ENCODE results near the gene HDHD5.
"Not testable (repeated sequence)": the region's sequence is repeated elsewhere in the genome, so short reads cannot be mapped to it uniquely, and the experiment has no call there.

The HDHD5 gene

DNA sequence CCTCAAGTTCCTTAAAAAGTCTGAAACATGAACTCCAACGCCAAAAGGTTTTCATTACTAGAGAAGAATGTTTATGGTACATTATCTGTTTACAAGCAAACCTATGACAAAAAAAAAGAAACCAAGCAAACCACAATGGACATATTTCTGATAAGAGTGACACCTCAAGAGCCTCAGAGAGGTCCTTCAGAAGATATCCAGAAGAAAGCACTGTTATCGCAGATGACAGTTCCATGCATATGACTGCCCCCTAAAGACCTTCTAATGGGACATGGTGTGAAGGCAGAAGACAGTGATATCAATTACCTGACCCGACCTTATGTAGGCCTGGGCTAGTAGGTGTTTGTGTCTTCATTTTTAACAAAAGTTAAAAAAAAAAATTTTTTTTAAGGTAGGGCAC is 3.1 kb downstream of the HDHD5 start:
- no peak for DNase-seq

DNA sequence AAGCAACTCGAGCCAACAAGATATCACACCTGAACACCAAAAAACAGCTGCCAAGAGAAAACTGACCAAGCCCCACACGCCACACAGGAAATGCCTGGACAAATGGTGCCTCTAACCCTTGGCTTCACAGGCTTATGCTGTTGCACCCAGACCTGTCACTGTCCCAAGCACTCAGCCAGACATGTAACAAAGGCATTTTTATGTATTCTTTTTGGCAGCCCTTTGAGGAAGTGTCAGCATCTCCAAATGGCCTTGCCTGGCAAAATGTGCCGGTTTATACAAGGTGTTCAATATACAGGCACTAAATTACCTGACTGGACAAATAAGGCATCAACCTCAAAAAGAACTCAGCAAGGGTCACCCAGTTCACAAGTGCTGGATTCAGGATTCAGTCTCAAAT is 6.1 kb downstream of the HDHD5 start:
- DNase-seq, result no peak

DNA sequence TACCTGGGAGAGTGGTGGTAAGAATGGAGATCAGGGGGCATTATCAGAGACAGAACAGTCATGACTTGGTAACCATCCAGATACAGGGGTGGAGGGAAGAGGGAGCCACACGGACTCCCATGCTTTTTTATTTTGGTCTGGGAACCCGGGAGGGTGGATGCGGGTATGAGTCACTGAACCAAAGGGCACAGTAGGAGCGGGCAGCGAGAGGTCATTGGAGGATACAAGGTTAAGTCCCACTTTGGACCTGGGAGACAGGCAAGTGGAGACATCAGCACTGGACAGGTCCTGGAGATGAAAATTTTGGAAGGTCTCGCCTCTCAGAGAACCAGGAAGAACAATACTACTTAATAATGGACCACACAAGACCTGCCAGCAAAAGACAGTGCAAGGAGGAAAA is 6.7 kb downstream of the HDHD5 start:
- no peak for DNase-seq

DNA sequence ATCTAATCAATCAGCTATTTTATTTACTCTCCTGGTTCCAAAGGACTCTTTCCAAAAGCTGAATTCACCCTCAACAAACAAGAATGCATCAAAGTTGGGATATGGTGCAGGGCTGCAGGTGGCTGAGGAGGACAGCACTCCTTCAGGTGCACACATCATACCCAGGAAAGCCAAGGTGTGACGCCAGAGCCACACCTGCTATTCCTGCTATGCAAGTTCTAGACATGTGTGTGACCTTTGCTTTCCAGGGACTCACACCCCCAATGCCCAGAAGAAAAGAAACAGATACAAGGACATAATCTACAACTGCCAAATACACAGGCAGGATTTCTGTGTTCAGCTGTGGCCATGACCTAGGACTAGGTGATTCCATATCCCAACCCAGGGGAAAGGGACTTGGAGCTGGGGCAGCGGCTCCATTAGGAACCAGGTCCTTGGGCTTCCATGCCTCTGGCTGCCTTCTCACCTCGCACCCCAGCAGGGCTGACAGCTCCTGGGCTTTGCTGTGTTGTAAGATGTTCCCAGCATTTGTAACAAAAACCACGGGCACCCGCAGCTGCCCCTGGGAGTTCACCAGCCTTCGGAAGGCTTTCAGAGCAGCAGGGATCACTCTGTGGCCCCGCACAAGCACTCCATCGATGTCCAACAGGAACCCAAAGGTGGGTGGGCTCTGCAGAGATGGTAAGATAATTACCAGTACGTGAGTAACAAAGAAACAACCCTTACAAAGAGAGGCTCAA is 9.8 kb downstream of the HDHD5 start:
- DNase-seq, result no peak

DNA sequence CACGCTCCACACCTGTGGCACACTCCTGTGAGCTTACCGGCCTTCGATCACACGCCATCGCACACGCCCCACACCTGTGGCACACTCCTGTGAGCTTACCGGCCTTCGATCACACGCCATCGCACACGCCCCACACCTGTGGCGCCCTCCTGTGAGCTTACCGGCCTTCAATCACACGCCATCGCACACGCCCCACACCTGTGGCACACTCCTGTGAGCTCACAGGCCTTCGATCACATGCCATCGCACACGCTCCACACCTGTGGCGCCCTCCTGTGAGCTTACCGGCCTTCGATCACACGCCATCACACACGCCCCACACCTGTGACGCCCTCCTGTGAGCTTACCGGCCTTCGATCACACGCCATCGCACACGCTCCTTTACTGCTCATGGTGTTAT is 11.6 kb downstream of the HDHD5 start:
- DNase-seq, result not testable (repeated sequence)

DNA sequence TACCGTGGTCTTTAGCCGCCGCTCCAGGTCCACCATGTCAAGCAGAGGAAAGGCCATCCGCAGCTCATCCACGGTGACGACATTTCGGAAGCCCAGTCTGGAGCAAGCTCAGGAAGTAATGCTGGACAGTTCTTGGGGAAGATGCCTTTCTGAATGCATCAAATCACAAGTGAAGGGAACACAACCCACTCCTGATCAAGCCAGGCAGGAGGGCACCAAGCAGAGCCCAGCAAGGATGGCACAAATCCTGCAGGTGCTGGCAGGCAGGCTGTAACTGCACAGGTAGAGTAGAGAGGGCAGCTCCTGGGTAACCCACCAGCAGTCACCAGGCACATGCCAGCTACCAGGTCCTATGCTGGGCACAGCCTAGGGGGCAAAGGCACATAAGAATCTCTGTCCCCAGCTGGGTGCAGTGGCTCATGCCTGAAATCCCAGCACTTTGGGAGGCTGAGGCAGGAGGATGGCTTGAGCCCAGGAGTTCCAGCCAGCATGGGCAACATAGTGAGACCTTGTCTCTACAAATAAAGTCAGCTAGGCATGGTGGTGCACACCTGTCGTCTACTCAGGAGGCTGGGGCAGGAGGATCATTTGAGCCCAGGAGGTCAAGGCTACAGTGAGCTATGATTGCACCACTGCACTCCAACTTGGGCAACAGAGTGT is 13.9 kb downstream of the HDHD5 start:
- no peak for DNase-seq

DNA sequence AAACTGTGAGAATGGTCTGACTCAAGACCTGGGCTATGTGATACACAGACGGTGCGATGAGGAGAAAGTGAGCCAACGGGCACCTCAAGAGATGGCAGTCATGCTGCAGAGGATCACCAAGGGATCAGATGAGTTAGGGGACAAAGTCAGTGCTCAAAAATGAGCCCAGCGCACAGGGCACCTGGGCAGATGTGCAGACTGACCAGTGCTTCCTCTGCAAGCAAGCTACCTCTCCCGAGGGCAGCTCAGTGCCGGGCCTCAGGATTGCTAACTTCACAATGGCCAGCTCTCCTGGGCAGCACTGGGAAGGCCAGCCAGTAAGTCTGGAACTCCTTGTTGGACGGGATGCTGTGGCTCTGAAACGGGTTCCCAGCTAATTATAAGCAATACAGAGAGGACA is 15.3 kb downstream of the HDHD5 start:
- DNase-seq, result no peak

DNA sequence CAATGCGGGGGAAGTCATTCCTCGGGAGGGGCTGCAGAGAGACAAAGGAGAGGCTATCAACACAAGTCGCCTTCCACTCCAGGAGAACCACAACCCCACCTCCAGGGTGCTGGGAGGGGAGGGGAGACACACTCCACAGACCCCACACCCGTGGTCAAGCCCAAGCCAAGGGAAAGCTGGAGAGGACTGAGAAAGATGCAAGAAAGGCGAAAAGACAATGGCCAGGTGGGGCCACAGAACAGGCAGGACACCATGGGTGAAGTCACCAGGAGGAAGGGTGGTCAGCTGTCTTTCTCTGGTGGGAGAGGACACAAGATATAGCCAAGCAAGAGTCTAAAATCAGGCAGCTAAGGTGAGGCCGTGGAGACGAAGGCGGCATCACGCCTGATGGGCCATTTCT is 16.0 kb downstream of the HDHD5 start:
- DNase-seq, result no peak

DNA sequence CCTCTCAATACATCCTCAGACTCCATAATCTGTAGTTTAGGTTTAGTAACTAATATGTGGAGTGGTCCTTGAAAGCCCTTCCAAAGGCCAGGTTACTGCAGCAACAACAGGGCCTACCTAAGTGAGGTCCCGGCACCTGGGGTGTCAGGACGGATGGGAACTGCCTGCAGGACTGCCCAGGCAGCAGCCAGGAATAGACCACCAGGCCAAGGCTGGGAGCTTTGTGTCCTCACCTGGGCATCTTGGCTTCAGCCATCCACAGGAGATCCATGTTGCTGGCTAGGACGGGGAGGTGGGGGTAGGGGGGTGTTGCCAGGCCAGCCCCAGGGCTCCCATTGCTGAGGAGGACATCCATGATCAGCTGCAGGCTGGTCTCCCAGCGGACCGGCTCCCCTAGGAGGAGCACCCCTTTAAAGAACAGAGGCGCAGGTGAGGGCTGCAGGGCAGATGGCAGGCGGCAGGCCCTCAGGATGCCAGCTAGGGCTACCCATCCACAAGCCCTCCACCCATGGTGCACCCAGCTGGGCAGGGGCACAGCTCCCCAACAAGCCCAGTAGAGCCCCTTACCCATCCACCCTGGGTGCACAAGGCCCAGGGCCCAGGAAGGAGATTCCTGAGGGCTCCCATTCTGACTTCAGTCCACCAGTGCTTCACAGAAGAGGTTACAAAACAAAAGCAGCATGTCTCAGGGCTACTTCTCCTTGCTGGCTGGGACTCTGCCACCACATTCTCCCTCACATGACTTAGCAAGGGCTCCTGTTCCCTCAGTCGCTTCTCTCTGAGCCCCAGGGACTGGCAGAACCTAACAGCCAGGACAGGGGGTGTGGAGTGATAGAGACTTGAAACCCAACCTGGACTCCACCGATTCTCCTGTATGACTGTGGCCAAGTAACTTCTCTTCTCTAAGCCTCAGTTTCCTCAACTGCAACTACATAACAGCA is 18.0 kb downstream of the HDHD5 start:
- no peak for DNase-seq

DNA sequence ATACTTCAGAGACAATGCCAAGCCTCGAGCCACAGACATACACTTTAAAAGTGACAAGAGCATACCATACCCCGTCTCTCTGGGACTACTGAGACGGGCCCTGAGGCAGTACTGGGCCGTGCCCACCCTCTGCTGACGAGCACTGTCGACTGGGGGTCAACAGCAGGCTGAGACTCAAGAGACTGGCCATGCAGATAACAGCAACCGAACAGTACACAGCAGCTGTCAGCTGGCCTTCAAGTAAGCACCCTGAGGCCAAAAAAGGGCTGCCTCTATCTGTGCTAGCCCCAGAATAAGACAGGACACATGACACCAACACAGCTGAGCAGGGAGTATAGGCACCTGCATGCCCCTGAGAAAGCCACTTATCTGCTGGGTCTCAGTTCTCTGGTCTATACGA is 19.1 kb downstream of the HDHD5 start:
- no peak for DNase-seq

DNA sequence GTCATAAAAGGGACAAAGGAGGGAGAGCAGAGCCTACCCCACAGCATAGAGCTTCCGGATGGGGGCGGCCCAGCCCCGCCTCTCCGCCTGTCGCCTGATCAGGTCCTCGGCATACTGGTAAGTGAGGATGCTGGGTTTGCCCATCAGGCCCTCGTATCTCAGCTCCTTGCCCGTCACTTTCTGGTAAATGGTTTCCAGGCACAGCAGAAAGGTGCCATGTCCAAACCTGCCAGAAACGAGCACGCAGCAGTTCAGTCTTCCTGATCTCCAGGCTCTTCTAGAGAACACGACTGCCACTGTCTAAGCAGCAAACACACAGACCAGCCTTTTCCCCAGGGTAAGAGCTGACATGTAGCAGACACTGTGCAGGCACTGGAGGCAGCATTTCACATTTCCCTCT is 20.6 kb downstream of the HDHD5 start:
- no peak for DNase-seq

DNA sequence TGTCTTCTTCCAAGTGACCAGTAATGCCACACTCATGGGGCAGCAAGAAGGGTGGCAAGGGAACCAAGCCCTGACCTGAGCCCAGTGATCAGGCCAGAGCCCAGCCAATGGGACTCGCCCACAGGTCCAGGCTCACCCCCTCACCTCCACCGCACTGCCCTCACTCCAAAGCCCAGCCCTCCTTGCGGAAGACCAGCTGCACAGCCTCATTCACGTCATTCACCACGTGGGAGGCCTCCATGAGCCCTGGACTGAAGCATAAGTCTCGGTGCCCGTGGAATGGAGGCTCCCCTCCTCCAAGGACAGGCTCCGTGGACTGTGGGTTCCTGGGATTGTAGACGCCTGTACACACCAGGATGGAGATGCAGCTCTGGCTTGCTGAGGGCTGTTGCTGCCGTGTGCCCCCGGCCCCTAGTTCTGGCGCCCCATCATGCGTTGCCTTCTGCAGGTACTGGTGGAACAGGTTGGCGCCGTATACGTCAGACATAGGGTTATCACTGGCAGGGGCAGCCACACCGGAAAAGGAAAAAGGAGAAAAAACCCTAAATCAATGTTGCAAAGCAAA is 21.1 kb downstream of the HDHD5 start:
- DNase-seq, result no peak

DNA sequence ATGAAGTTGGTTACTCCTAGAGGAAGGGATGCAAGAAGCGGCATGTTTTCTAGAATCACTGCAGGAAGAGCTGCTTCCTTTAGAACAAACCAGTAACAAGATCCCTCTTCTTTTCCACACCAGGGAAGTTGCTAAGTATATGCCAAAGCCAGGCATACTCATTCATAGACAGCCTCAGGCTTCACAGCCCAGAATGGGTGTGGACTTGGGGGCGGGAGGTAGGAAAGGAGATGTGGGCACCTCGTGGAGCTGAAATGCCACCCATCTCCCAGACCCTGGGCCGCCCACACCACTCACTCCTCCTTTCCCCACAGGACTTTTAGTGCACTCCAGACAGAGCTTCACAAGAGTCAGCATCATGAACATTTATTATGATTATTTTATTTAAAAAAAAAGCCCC is 21.9 kb downstream of the HDHD5 start:
- DNase-seq, result no peak

DNA sequence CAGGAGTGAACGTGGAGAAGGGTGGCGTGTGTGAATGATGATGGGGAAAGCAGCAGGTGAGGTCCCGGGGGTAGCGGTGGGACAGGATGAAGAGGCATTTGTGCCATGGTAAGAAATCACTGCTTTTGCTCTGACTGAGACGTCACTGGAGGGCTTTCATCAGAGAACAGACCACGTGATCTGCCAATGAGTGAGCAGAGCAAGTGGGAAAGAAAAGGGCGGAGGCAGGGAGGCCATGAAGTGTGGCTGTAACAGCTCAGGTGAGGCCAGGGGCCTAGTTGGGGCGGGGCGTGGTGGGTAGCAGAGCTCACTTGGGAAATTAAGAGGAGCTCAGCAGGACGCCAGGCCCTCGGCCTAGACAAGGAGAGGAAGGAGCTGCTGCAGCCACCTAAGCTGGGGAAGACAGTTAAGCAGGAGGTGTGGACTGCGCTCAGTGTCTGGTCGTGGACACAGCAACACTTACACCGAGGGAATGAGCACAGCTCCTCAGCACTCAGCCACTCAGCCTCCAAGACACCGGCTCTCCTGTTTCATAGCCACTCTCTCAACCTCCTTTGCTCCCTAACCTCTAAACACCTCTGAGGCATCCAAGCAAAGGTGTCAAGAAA is 23.8 kb downstream of the HDHD5 start:
- DNase-seq, result no peak

DNA sequence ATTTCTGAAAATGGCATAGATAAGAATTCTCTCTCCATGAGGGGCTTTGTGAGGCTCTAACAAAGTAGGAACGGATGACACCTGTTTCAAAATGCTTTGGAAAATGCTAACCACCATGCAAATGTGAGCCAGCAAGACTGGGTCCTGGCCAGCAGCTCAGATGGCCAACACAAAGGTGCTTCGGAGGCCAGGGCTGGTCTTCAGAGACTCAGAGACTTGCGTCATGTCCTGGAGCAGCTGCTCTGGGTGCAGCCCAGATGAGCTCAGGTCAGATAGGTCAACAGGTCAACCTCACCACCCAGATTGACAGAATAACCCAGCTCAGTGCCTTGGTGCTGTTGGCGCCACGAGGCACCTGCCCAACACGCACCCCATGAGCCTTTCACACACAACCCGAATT is 25.9 kb downstream of the HDHD5 start:
- DNase-seq, result no peak

DNA sequence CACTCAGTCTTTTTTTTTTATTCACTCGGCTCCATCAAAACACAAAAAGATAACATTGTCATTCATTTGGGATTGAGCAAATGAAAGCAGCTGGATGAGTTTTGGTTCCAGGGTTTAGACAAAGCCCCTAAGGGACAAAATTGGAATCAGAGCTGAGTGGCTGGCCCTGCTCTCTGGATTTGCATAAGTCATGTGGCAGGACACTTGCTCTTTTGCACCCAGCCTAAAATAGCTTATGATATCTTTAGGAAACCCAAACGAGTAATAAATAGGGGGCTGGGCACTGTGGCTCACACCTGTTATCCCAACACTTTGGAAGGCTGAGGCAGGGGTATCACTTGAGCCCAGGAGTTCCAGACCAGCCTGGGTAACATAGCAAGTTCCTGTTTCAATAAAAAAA is 27.0 kb downstream of the HDHD5 start:
- DNase-seq, result no peak

DNA sequence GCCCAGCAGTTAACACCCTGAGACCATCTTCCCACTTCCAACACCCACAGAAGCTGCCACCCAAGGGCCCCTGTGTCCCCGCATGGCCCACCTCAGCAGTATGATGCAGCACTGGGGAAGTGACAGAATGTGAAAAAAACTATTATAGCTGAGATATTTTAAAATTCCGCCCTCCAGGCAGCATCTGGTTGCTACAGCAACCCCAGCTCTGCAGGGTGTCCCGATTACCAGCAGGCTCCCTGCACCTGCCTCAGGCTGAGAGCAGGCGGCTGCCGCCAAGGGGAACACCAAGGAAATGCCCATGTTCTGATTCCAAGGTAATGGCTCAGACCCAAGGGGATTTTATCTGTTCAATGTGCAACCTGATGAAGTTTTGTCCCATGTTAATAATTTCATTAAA is 27.4 kb downstream of the HDHD5 start:
- no peak for DNase-seq

DNA sequence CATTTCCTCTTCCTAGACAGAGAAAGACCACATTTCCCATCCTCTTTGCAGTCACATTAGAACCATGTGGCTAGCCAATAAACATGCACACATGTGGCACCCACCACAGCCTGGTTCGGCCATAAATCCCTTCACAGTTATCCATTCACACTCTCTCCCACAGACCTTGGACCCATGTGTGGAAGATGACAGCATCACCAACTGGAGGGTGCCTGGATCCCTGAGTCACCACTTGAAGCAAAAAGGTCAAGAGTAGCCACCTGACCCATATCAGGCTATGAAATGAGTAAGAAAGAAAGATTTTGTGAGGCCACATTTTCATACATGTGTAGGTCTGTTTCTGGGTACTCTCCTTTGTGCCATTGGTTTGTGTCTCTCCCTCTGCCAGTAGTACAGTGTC is 28.9 kb downstream of the HDHD5 start:
- DNase-seq, result no peak

DNA sequence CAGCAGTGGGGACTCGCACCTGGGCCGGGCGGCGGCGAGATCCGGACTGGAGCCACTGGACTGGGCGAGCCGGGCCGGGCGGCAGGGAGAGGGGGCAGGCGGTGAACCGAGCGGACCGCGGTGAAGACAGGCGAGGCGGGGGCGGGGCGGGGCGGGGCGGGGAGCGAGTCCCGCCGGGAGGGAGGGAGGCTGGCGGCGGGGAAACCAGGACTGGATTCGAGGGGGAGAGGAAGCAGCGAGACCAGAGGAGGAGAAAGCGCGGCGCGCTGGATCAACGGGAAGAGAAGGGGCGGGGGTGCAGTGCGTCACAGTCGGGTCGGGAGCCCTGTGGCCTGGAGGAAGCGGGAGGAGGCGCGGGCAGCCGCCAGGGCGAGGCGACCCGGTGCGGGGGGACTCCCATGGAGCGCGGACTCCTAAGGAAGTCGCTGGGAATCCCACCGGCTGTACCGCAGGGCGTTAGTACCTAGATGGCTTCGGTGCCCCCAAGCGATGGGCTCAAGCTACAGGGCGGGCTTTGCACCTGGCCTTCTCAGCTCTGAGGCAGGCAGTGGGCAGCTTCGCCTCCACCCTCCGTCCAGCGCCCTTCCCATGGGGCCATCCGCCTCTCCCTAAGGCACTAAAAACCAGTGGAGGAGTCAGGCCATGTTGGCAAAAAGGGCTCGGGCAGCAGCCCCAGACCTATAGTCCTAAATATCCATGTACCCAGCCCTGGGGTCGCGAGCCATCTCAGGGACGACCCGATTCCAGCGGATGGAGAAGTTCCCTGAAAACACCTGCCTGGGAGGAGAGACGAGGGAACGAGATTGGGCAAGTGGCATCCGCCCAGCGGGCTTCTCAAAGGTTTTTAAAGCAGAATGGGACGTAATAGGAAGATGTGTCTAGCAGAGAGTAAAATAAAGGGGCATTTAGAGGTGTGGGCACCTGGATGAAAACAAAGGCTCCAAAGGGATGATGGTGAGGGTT is 37.6 kb downstream of the HDHD5 start, which contains the start of gene TMEM121B:
TSS of gene TMEM121B (minus strand) at position 128 of the 963 bp plus-strand sequence. CDS start 233 bp downstream, outside the sequence.
- DNase-seq, result no peak

DNA sequence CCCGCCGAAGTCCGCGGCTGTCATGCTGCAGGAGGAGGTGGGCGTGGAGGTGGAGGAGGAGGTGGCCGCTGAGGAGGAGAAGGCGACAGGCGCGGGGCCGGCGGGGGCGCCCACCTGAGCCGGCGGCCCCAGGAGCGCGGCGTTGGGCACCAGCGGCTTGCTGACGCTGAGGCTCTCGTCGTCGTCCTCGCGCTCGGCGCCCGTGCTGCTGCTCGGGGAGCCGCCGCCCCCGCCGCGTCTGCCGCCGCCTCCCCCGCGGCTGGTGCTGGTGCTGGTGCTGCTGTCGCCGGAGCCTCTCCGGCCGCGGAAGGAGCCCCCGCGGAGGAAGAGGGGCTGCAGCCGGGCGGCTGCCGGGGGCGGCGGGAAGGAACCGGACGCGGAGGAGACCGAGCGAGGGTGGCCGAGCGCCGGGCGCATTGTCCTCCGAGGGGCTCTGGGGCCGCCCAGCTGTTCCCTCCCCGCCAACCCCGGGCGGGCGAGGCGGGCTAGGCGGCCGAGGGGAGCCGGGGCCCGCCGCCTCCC is 38.3 kb downstream of the HDHD5 start:
- no peak for DNase-seq

DNA sequence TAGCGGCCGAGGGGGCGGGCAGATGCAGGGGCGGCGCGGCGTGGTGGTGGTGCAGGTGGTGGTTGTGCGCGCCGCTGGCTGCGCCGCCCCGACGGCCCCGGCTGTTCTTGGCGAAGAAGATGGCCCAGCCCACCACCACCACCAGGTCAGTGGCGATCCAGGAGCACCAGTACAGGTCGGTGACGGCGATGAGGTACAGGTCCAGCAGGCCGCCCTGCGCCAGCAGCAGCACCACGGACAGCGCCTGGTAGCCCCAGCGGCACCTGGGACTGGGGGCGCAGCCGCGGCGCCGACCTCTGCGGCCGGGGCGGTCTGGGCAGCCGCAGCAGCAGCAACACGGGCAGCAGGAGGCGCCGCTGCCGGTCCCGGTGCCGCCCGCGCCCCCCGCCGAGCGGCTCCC is 38.8 kb downstream of the HDHD5 start:
- peak; percentile 35 for DNase-seq
